Keratinocyte (primary cell): ENCODE measurements around the gene MBIP.

Experiments
- EZH2 ChIP-seq: IDR thresholded peaks from one replicate; pipeline ENCODE4 v1.6.1; 2012; ENCODE audit warnings: inconsistent platforms, mild to moderate bottlenecking, low read length, moderate library complexity
- TF ChIP-seq, protein P1 (sequence below), 3 experiments: IDR thresholded peaks in 1 of 3; conservative IDR thresholded peaks in 1 of 3; optimal IDR thresholded peaks in 1 of 3; 2 replicates in 2 of 3; 3 replicates in 1 of 3; pipeline versions ENCODE3 to v1.5.1; 2011; ENCODE audit warnings: low read length in 3 of 3, mild to moderate bottlenecking in 3 of 3, moderate library complexity in 2 of 3, control low read depth in 1 of 3, inconsistent platforms in 1 of 3; ENCODE audit not compliant: insufficient read depth in 2 of 3; ENCODE audit errors: extremely low read depth in 1 of 3

DNA sequence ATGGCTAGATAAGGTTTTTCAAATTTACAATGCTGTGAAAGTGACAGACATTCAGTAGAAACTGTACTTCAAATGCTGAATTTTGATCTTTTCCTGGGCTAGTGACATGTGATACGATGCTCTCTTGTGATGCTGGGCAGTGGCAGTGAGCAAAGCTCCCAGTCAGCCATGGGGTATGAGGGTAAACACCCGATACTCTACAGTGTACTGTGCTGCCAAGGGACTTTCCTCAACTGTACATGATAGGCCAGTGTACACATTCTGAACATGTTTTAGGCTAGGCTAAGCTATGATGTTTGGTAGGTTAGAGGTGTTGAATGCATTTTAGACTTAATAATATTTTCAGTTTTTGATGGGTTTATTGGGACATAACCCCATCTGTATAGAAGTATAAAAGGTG lies 17.6 kb downstream of the MBIP start:
- TF ChIP-seq, protein P1, sequence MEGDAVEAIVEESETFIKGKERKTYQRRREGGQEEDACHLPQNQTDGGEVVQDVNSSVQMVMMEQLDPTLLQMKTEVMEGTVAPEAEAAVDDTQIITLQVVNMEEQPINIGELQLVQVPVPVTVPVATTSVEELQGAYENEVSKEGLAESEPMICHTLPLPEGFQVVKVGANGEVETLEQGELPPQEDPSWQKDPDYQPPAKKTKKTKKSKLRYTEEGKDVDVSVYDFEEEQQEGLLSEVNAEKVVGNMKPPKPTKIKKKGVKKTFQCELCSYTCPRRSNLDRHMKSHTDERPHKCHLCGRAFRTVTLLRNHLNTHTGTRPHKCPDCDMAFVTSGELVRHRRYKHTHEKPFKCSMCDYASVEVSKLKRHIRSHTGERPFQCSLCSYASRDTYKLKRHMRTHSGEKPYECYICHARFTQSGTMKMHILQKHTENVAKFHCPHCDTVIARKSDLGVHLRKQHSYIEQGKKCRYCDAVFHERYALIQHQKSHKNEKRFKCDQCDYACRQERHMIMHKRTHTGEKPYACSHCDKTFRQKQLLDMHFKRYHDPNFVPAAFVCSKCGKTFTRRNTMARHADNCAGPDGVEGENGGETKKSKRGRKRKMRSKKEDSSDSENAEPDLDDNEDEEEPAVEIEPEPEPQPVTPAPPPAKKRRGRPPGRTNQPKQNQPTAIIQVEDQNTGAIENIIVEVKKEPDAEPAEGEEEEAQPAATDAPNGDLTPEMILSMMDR (optimal IDR thresholded peaks at IDR 0.05 in 1 of 3, IDR thresholded peaks at IDR 0.05 in 1 of 3, conservative IDR thresholded peaks at IDR 0.05 in 1 of 3; ENCODE audit: extremely low read depth in 1 of 3, insufficient read depth in 2 of 3, low read length in 3 of 3) = no peak
- TF ChIP-seq EZH2 = no peak
